Measurements from ENCODE around the gene TTC28. TPM values are rescaled to one million over a fixed set of nuclear protein-coding genes. Genes with fewer than 3 reads are reported as not detected.
"Not testable (repeated sequence)": the region's sequence is repeated elsewhere in the genome, so short reads cannot be mapped to it uniquely, and the experiment has no call there.

TTC28 gene
- total and polyA plus RNA-seq, 11 donors = 5.1 to 34.9 (median 21.8) TPM

GRCh38 chr22:28095316-28096095 is 584.1 kb downstream of the TTC28 start:
- WGBS, 4 donors = 90 to 93% (median 93%) methylated on average over 5 of the region's 5 CpGs
- ATAC-seq = no peak
- H3K36me3 ChIP-seq = peaks cover 0 to 89% (median 33%) of the 10 kb centered on the region in 9 donors

GRCh38 chr22:28094771-28095170 is 584.9 kb downstream of the TTC28 start:
- TF ChIP-seq POLR2A (IDR thresholded peaks at IDR 0.05) (no peak), CTCF (IDR thresholded peaks at IDR 0.05) (no peak)
- no peak for DNase-seq
- Histone ChIP-seq H3K9me3 (no peaks in the 10 kb centered on the region), H3K4me1 (no peaks in the 10 kb centered on the region), H3K27me3 (no peaks in the 10 kb centered on the region), H3K27ac (no peak overlapping the region), H3K4me3 (no peak overlapping the region), H3K36me3 (peaks cover 0 to 84% (median 33%) of the 10 kb centered on the region in 9 donors)
- intact Hi-C loops (cut with DNase I) = loop anchor here in 1 of 10 donors (10.0 kb wide), 1 partner anchor 350 kb away; no protein-coding TSS in a partner anchor
- WGBS, 4 donors = 85 to 95% (median 93%) methylated on average over 7 of the region's 7 CpGs
- no peak for ATAC-seq

More at GRCh38 chr22:28095316-28096095, 584.1 kb downstream of the TTC28 start:
- no peak for DNase-seq
- no peak overlapping the region for H3K4me3 ChIP-seq
- H3K4me1 ChIP-seq = no peaks in the 10 kb centered on the region
- H3K27ac ChIP-seq = no peak overlapping the region
- no peak for TF ChIP-seq POLR2A (IDR thresholded peaks at IDR 0.05)
- TF ChIP-seq CTCF (IDR thresholded peaks at IDR 0.05) = no peak
- H3K9me3 ChIP-seq = no peaks in the 10 kb centered on the region
- intact Hi-C loops (cut with DNase I) = loop anchor here in 1 of 10 donors (10.0 kb wide), 1 partner anchor 349 kb away; no protein-coding TSS in a partner anchor
- H3K27me3 ChIP-seq = no peaks in the 10 kb centered on the region

GRCh38 chr22:28093711-28094110 is 585.9 kb downstream of the TTC28 start:
- Histone ChIP-seq H3K4me1 (no peaks in the 10 kb centered on the region), H3K27ac (no peak overlapping the region), H3K36me3 (peaks cover 0 to 76% (median 24%) of the 10 kb centered on the region in 9 donors), H3K9me3 (no peaks in the 10 kb centered on the region), H3K4me3 (no peak overlapping the region), H3K27me3 (no peaks in the 10 kb centered on the region)
- WGBS, 4 donors = 92 to 97% (median 95%) methylated on average over 1 of the region's 1 CpG
- DNase-seq (no peak), ATAC-seq (no peak)
- intact Hi-C loops (cut with DNase I) = loop anchor here in 1 of 10 donors (10.0 kb wide), 1 partner anchor 351 kb away; no protein-coding TSS in a partner anchor
- no peak for TF ChIP-seq POLR2A (IDR thresholded peaks at IDR 0.05)
- no peak for TF ChIP-seq CTCF (IDR thresholded peaks at IDR 0.05)

- Histone ChIP-seq H3K27me3 (no peaks in the 10 kb centered on the region), H3K9me3 (peaks cover 0 to 2% (median 0%) of the 10 kb centered on the region in 12 donors), H3K27ac (no peak overlapping the region), H3K36me3 (peaks cover 0 to 56% (median 13%) of the 10 kb centered on the region in 9 donors), H3K4me1 (no peaks in the 10 kb centered on the region), H3K4me3 (no peak overlapping the region)
- intact Hi-C loops (cut with DNase I) = loop anchor here in 1 of 10 donors (10.0 kb wide), 1 partner anchor 353 kb away; no protein-coding TSS in a partner anchor
- 96 to 99% (median 97%) methylated on average over 6 of the region's 6 CpGs for WGBS, 4 donors
- ATAC-seq (no peak), DNase-seq (no peak)
- TF ChIP-seq CTCF (IDR thresholded peaks at IDR 0.05) = no peak
- no peak for TF ChIP-seq POLR2A (IDR thresholded peaks at IDR 0.05)
Measured at GRCh38 chr22:28091486-28091885, 588.2 kb downstream of the TTC28 start.

GRCh38 chr22:28089541-28089940 is 590.1 kb downstream of the TTC28 start:
- intact Hi-C loops (cut with DNase I); H3K4me1 ChIP-seq; H3K27ac ChIP-seq; H3K9me3 ChIP-seq; H3K27me3 ChIP-seq; ATAC-seq; DNase-seq; H3K4me3 ChIP-seq: not testable (repeated sequence)
- peaks cover 0 to 38% (median 13%) of the 10 kb centered on the region in 9 donors for H3K36me3 ChIP-seq
- 94 to 98% (median 96%) methylated on average over 5 of the region's 5 CpGs for WGBS, 4 donors

Data from heart left ventricle (tissue), 16 donors.